ENCODE data around the gene SCD.

Gene SCD

DNA sequence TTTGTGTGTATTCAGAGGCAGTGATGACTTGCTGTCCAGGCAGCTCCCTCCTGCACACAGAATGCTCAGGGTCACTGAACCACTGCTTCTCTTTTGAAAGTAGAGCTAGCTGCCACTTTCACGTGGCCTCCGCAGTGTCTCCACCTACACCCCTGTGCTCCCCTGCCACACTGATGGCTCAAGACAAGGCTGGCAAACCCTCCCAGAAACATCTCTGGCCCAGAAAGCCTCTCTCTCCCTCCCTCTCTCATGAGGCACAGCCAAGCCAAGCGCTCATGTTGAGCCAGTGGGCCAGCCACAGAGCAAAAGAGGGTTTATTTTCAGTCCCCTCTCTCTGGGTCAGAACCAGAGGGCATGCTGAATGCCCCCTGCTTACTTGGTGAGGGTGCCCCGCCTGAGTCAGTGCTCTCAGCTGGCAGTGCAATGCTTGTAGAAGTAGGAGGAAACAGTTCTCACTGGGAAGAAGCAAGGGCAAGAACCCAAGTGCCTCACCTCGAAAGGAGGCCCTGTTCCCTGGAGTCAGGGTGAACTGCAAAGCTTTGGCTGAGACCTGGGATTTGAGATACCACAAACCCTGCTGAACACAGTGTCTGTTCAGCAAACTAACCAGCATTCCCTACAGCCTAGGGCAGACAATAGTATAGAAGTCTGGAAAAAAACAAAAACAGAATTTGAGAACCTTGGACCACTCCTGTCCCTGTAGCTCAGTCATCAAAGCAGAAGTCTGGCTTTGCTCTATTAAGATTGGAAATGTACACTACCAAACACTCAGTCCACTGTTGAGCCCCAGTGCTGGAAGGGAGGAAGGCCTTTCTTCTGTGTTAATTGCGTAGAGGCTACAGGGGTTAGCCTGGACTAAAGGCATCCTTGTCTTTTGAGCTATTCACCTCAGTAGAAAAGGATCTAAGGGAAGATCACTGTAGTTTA is 15.8 kb downstream of the SCD start:
- H3K4me1 ChIP-seq (ENCODE audit: low read length) = no peaks in the 10 kb centered on the region
- peaks cover 18% of the 10 kb centered on the region for H3K36me3 ChIP-seq (replicated peaks; ENCODE audit: low read depth, low read length)
- peaks cover 10% of the 10 kb centered on the region for H4K20me1 ChIP-seq (ENCODE audit: insufficient read depth, low read length)
- TF ChIP-seq, protein P1, sequence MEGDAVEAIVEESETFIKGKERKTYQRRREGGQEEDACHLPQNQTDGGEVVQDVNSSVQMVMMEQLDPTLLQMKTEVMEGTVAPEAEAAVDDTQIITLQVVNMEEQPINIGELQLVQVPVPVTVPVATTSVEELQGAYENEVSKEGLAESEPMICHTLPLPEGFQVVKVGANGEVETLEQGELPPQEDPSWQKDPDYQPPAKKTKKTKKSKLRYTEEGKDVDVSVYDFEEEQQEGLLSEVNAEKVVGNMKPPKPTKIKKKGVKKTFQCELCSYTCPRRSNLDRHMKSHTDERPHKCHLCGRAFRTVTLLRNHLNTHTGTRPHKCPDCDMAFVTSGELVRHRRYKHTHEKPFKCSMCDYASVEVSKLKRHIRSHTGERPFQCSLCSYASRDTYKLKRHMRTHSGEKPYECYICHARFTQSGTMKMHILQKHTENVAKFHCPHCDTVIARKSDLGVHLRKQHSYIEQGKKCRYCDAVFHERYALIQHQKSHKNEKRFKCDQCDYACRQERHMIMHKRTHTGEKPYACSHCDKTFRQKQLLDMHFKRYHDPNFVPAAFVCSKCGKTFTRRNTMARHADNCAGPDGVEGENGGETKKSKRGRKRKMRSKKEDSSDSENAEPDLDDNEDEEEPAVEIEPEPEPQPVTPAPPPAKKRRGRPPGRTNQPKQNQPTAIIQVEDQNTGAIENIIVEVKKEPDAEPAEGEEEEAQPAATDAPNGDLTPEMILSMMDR (IDR thresholded peaks at IDR 0.05; ENCODE audit: low read depth, low read length) = no peak
- no peak for TF ChIP-seq EZH2phosphoT487 (IDR thresholded peaks at IDR 0.05; ENCODE audit: low read depth)
- no peaks in the 10 kb centered on the region for H3K9me3 ChIP-seq (ENCODE audit: insufficient read depth, low read length)
- H3K4me2 ChIP-seq (ENCODE audit: low read length) = no peak overlapping the region
- no peaks in the 10 kb centered on the region for H3K79me2 ChIP-seq (ENCODE audit: low read length)
- no peaks in the 10 kb centered on the region for H3K27me3 ChIP-seq (ENCODE audit: low read depth, low read length)
- H3K27ac ChIP-seq (ENCODE audit: low read length) = no peak overlapping the region
- no peak overlapping the region for H3K4me3 ChIP-seq (ENCODE audit: low read length)
- H3K9ac ChIP-seq (ENCODE audit: low read length) = no peak overlapping the region
- no peak overlapping the region for H2AFZ ChIP-seq (ENCODE audit: low read depth, low read length)

DNA sequence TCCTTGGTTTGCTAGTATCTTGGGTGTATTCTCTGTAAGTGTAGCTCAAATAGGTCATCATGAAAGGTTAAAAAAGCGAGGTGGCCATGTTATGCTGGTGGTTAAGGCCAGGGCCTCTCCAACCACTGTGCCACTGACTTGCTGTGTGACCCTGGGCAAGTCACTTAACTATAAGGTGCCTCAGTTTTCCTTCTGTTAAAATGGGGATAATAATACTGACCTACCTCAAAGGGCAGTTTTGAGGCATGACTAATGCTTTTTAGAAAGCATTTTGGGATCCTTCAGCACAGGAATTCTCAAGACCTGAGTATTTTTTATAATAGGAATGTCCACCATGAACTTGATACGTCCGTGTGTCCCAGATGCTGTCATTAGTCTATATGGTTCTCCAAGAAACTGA is 17.1 kb downstream of the SCD start:
- H4K20me1 ChIP-seq (ENCODE audit: insufficient read depth, low read length) = peaks cover 7% of the 10 kb centered on the region
- no peak overlapping the region for H3K4me2 ChIP-seq (ENCODE audit: low read length)
- H2AFZ ChIP-seq (ENCODE audit: low read depth, low read length) = no peak overlapping the region
- H3K9ac ChIP-seq (ENCODE audit: low read length) = no peak overlapping the region
- TF ChIP-seq, protein P1 (IDR thresholded peaks at IDR 0.05; ENCODE audit: low read depth, low read length) = no peak
- TF ChIP-seq EZH2phosphoT487 (IDR thresholded peaks at IDR 0.05; ENCODE audit: low read depth) = no peak
- H3K4me1 ChIP-seq (ENCODE audit: low read length) = no peaks in the 10 kb centered on the region
- no peak overlapping the region for H3K27ac ChIP-seq (ENCODE audit: low read length)
- H3K79me2 ChIP-seq (ENCODE audit: low read length) = no peaks in the 10 kb centered on the region
- peaks cover 15% of the 10 kb centered on the region for H3K36me3 ChIP-seq (replicated peaks; ENCODE audit: low read depth, low read length)
- H3K4me3 ChIP-seq (ENCODE audit: low read length) = no peak overlapping the region
- no peaks in the 10 kb centered on the region for H3K9me3 ChIP-seq (ENCODE audit: insufficient read depth, low read length)
- no peaks in the 10 kb centered on the region for H3K27me3 ChIP-seq (ENCODE audit: low read depth, low read length)

DNA sequence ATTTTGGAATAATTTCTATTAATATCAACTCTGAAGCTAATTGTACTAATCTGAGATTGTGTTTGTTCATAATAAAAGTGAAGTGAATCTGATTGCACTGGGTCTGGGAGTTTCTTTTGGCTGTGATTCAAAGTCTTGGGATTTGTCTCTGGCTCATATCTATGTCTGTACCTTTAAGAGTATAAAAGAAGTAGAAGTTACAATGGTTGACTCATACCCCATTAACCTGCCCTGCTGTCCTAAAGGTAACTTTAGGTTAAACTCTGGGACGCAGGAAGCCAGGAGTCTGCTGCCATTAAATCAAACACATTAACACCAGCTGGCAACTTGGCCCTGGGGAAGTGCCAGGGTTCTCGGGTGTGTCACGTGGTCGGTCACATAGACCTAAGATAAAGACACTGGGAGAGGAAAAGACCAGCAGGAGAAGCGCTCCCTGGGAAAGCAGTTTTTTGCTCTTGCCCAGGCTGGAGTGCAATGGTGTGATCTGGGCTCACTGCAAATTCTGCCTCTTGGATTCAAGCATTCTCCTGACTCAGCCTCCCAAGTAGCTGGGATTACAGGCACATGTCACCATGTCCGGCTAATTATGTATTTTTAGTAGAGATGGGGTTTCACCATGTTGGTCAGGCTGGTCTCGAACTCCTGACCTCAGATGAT is 17.8 kb downstream of the SCD start:
- H3K27ac ChIP-seq (ENCODE audit: low read length) = no peak overlapping the region
- no peaks in the 10 kb centered on the region for H3K79me2 ChIP-seq (ENCODE audit: low read length)
- no peak overlapping the region for H3K4me3 ChIP-seq (ENCODE audit: low read length)
- no peak for TF ChIP-seq EZH2phosphoT487 (IDR thresholded peaks at IDR 0.05; ENCODE audit: low read depth)
- TF ChIP-seq, protein P1 (IDR thresholded peaks at IDR 0.05; ENCODE audit: low read depth, low read length) = no peak
- H3K4me1 ChIP-seq (ENCODE audit: low read length) = no peaks in the 10 kb centered on the region
- H3K36me3 ChIP-seq (replicated peaks; ENCODE audit: low read depth, low read length) = peaks cover 8% of the 10 kb centered on the region
- no peaks in the 10 kb centered on the region for H3K9me3 ChIP-seq (ENCODE audit: insufficient read depth, low read length)
- no peaks in the 10 kb centered on the region for H3K27me3 ChIP-seq (ENCODE audit: low read depth, low read length)
- H3K4me2 ChIP-seq (ENCODE audit: low read length) = no peak overlapping the region
- peaks cover 2% of the 10 kb centered on the region; the same call in 1 of the 2 replicates for H4K20me1 ChIP-seq (ENCODE audit: insufficient read depth, low read length)
- H2AFZ ChIP-seq (ENCODE audit: low read depth, low read length) = no peak overlapping the region
- no peak overlapping the region for H3K9ac ChIP-seq (ENCODE audit: low read length)

DNA sequence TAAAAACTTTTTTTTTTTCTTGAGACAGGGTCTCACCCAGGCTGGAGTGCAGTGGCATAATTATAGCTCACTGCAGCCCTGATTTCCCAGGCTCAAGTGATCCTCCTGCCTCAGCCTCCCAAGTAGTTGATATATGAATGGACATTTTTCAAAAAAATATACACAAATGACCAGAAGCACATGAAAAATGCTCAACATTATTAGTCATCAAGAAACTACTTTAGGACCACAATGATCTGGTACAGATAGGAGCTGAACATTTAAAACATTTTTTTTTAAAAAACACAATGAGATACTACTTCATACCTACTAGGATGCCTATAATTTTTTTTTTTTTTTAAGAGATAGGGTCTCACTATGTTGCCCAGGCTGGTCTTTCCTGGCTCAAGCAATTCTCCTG is 21.7 kb downstream of the SCD start:
- no peaks in the 10 kb centered on the region for H3K36me3 ChIP-seq (replicated peaks; ENCODE audit: low read depth, low read length)
- no peak for TF ChIP-seq EZH2phosphoT487 (IDR thresholded peaks at IDR 0.05; ENCODE audit: low read depth)
- TF ChIP-seq, protein P1 (IDR thresholded peaks at IDR 0.05; ENCODE audit: low read depth, low read length) = no peak
- H3K27ac ChIP-seq (ENCODE audit: low read length) = no peak overlapping the region
- no peaks in the 10 kb centered on the region for H4K20me1 ChIP-seq (ENCODE audit: insufficient read depth, low read length)
- H3K9ac ChIP-seq (ENCODE audit: low read length) = no peak overlapping the region
- peaks cover 26% of the 10 kb centered on the region for H3K4me1 ChIP-seq (ENCODE audit: low read length)
- H3K4me2 ChIP-seq (ENCODE audit: low read length) = no peak overlapping the region
- no peaks in the 10 kb centered on the region for H3K9me3 ChIP-seq (ENCODE audit: insufficient read depth, low read length)
- no peak overlapping the region for H3K4me3 ChIP-seq (ENCODE audit: low read length)
- no peaks in the 10 kb centered on the region for H3K27me3 ChIP-seq (ENCODE audit: low read depth, low read length)
- no peak overlapping the region for H2AFZ ChIP-seq (ENCODE audit: low read depth, low read length)
- H3K79me2 ChIP-seq (ENCODE audit: low read length) = no peaks in the 10 kb centered on the region; the same call in 1 of the 2 replicates
